ENCODE data around the gene PDE6B.

PDE6B gene

DNA sequence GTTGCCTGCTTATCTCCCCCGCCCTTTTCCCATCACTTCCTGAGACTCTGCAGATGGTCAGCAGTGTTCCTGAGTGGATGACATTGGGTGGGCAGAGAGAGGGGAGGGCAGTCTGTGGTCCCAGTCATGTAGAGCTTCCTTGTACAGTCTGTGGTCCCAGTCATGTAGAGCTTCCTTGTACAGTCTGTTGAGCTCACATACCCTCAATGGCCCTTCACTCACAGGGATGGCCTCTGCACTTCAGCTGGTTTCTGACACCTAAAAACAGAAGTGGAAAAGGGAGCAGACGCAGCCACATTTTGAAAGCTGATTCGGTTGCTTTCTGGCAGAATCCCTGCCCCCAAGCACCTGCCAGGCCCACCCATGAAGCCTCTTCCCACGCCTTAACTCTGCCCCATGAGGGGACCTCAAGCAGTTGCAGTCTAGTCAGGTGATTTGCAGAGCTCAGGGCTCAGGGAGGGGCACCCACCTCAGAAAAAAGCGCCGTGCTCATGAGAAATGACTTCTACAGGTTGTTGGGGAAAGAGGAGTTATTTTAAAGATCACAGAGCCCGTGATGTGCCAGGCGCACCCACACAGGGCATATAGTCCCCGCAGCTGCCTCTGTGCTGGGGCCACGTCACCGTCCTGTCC, 45.7 kb upstream of the PDE6B start:
- ChIA-PET CTCF (no interaction called here), POLR2A (no interaction called here)
- DNase-seq (ENCODE audit: low read depth, low spot score), result no peak
- H3K4me3 ChIP-seq (ENCODE audit: low read depth, low read length), result no peak overlapping the region
- TF ChIP-seq, protein P1, sequence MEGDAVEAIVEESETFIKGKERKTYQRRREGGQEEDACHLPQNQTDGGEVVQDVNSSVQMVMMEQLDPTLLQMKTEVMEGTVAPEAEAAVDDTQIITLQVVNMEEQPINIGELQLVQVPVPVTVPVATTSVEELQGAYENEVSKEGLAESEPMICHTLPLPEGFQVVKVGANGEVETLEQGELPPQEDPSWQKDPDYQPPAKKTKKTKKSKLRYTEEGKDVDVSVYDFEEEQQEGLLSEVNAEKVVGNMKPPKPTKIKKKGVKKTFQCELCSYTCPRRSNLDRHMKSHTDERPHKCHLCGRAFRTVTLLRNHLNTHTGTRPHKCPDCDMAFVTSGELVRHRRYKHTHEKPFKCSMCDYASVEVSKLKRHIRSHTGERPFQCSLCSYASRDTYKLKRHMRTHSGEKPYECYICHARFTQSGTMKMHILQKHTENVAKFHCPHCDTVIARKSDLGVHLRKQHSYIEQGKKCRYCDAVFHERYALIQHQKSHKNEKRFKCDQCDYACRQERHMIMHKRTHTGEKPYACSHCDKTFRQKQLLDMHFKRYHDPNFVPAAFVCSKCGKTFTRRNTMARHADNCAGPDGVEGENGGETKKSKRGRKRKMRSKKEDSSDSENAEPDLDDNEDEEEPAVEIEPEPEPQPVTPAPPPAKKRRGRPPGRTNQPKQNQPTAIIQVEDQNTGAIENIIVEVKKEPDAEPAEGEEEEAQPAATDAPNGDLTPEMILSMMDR (IDR thresholded peaks at IDR 0.05; ENCODE audit: insufficient read depth, low read length, missing control alignments), result no peak

DNA sequence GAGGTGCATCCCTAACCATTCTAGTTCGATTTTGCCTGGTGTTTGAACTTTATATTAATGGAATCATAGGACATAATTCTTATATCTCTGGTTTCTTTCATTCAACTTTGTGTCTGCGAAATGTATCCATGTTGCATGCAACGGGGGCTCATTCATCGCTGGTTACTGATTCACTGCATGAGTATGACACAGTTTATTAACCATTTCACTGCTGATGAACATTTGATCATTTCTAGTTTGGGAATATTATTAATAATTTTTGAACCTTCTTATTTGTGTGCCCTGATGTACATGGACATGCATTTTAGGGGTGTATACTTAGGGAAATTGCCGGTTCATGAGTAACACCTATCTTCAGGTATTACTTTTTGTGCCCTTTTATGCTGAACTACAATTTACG, 44.2 kb upstream of the PDE6B start:
- POLR2A ChIA-PET, result no interaction called here
- no peak for DNase-seq (ENCODE audit: low read depth, low spot score)
- CTCF ChIA-PET, result no interaction called here
- TF ChIP-seq, protein P1 (IDR thresholded peaks at IDR 0.05; ENCODE audit: insufficient read depth, low read length, missing control alignments), result no peak
- no peak overlapping the region for H3K4me3 ChIP-seq (ENCODE audit: low read depth, low read length)

DNA sequence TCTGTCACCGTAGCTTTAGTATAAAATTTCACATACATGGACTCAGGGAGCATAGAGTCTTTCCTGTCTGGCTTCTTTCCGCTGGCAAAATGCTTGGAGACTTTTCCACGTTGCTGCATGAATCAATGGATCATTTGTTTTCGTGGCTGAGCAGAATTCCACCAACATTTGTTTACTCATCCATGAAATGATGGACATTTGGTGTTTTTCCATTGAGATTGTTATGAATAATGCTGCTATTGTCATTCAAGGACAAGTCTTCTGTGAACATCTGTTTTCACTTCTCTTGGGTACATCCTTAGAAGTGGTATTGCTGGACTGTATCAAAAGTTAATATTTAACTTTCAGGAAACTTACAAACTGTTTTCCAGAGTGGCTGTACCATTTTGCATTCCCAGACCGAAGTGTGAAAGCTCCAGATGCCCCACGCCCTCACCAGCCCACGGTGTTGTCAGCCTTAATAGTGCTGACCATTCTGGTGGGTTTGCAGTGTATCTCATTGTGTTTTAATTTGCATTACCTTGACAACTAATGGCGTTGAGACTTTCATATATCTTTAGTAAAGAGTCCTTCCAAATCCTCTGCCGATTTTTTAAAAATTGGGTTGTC, 43.5 kb upstream of the PDE6B start:
- ChIA-PET CTCF (no interaction called here), POLR2A (no interaction called here)
- TF ChIP-seq, protein P1 (IDR thresholded peaks at IDR 0.05; ENCODE audit: insufficient read depth, low read length, missing control alignments), result no peak
- no peak for DNase-seq (ENCODE audit: low read depth, low spot score)
- H3K4me3 ChIP-seq (ENCODE audit: low read depth, low read length), result no peak overlapping the region

DNA sequence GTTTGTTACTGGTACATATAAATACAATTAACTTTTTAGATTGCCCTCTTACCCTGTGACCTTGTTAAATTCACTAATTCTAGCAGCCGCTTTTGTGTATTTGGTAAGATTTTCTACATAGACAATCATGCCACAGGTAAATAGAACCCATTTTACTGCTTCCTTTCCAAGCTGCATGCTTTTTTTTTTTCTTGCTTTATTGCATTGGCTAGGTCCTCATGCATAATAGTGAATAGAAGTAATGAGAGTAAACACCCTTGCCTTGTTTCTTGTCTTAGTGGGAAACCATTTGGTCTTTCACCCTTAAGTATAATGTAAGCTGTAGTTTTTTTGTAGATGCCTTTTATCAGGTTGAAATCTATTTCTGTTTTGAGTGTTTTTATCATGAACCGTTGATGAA, 41.6 kb upstream of the PDE6B start:
- TF ChIP-seq, protein P1 (IDR thresholded peaks at IDR 0.05; ENCODE audit: insufficient read depth, low read length, missing control alignments), result no peak
- no peak for DNase-seq (ENCODE audit: low read depth, low spot score)
- POLR2A ChIA-PET, result no interaction called here
- H3K4me3 ChIP-seq (ENCODE audit: low read depth, low read length), result no peak overlapping the region
- CTCF ChIA-PET, result no interaction called here

DNA sequence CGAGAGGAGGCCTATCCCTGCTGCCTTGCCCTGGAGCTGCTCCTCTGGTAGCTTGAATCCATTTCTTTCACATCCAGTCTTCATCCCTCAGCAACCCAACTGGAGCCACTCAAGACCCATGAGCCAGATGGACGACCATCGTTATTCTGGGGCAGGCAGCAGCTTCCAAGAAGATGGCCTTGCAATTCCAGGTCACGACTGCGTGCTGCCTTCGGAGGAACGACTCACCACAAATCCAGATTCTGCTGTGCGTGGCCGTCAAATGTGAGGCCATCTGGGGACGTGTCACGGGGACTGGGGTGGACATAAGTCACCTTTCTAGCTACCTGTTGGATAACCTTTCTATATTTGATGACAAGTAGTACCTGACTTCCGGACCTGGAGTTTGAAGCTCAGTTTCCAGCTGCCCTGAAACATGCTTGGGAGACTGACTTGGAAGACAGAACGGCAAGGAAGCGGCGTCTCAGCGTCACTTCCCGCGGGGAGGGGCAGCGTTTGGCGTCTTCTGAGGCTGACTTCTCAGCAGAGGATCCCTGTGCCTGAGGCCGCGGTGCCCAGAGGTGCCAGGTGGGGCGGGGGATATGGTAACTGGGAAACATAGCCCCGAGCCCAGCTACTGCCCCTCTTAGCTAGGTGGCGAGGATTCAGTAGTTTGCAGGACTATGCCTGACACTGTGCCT, 37.6 kb upstream of the PDE6B start:
- TF ChIP-seq, protein P1 (IDR thresholded peaks at IDR 0.05; ENCODE audit: insufficient read depth, low read length, missing control alignments), result no peak
- ChIA-PET CTCF (no interaction called here), POLR2A (no interaction called here)
- no peak for DNase-seq (ENCODE audit: low read depth, low spot score)
- no peak overlapping the region for H3K4me3 ChIP-seq (ENCODE audit: low read depth, low read length)

DNA sequence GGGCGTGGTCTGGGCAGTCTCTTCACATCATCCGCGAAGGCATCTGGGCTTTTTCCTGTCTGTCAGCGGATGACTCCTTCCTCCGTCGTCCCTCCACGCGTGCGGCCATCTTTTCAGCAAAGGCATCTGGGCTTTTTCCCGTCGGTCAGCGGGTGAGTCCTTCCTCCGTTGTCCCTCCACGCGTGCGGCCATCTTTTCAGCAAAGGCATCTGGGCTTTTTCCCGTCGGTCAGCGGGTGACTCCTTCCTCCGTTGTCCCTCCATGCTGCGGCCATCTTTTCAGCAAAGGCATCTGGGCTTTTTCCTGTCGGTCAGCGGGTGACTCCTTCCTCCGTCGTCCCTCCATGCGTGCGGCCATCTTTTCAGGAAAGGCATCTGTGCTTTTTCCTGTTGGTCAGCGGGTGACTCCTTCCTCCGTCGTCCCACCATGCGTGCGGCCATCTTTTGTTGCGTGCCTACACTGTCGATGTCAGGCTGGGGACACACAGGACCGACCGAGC, 37.0 kb upstream of the PDE6B start:
- H3K4me3 ChIP-seq (ENCODE audit: low read depth, low read length), result no peak overlapping the region
- CTCF ChIA-PET, result no interaction called here
- POLR2A ChIA-PET, result no interaction called here
- TF ChIP-seq, protein P1 (IDR thresholded peaks at IDR 0.05; ENCODE audit: insufficient read depth, low read length, missing control alignments), result no peak
- DNase-seq (ENCODE audit: low read depth, low spot score), result no peak
